GM23338 (cell line): ENCODE measurements around the gene ADGRV1. TPM values are rescaled to one million over a fixed set of nuclear protein-coding genes. Genes with fewer than 3 reads are reported as not detected.

Experiments
- ATAC-seq: fragments of 200-7000 bp; cut with Tn5 transposase; 3 replicates; pipeline ENCODE4 v1.9.1; 2020
- DNase-seq: peaks from one replicate; pipeline ENCODE4 v3.0.0-alpha.2; 2015; ENCODE audit warnings: low spot score
- H2AFZ ChIP-seq: fragments of 200-600 bp; sonication (generic); 2 replicates; pipeline ENCODE4 v1.8.0; 2016; ENCODE audit warnings: antibody characterized with exemption, mild to moderate bottlenecking, moderate library complexity
- H3F3A ChIP-seq: fragments of 200-600 bp; sonication (generic); replicated peaks from 2 replicates; pipeline ENCODE4 v1.8.0; 2017; ENCODE audit warnings: antibody characterized with exemption, mixed run types, low read depth
- H3K27ac ChIP-seq: fragments of 200-600 bp; sonication (generic); 2 replicates; pipeline ENCODE4 v1.6.1; 2016; ENCODE audit warnings: low read depth
- H3K27me3 ChIP-seq: fragments of 200-600 bp; sonication (generic); 2 replicates; pipeline ENCODE4 v1.8.0; 2016; ENCODE audit warnings: mild to moderate bottlenecking, mixed run types, moderate library complexity; ENCODE audit not compliant: insufficient read depth
- H3K36me3 ChIP-seq: fragments of 200-600 bp; sonication (generic); 2 replicates; pipeline ENCODE4 v1.8.0; 2016; ENCODE audit warnings: mild to moderate bottlenecking; ENCODE audit not compliant: insufficient read depth
- H3K4me1 ChIP-seq: fragments of 200-600 bp; sonication (generic); 2 replicates; pipeline ENCODE4 v1.8.0; 2016; ENCODE audit warnings: mild to moderate bottlenecking, moderate library complexity; ENCODE audit not compliant: insufficient read depth
- H3K4me2 ChIP-seq: fragments of 200-600 bp; sonication (generic); 2 replicates; pipeline ENCODE4 v1.7.1; 2017; ENCODE audit warnings: mixed run types
- H3K4me3 ChIP-seq: fragments of 200-600 bp; sonication (generic); 2 replicates; pipeline ENCODE4 v1.6.1; 2016; ENCODE audit warnings: mixed run types
- H3K79me2 ChIP-seq: fragments of 200-600 bp; sonication (generic); replicated peaks from 2 replicates; pipeline ENCODE4 v1.8.0; 2017; ENCODE audit warnings: mild to moderate bottlenecking; ENCODE audit not compliant: insufficient read depth
- H3K9me2 ChIP-seq: fragments of 200-600 bp; sonication (generic); 2 replicates; pipeline ENCODE4 v1.8.0; 2017; ENCODE audit not compliant: insufficient read depth
- H4K20me1 ChIP-seq: fragments of 200-600 bp; sonication (generic); replicated peaks from 2 replicates; pipeline ENCODE4 v1.8.0; 2017; ENCODE audit warnings: mild to moderate bottlenecking; ENCODE audit not compliant: insufficient read depth
- H3K27ac Mint-ChIP-seq: 2 replicates; pipeline ENCODE4 v1.8.0; 2020; ENCODE audit warnings: inconsistent platforms, mild to moderate bottlenecking, moderate library complexity, mixed read lengths
- H3K27me3 Mint-ChIP-seq: 3 replicates; pipeline ENCODE4 v1.8.0; 2022; ENCODE audit warnings: low read depth, mild to moderate bottlenecking, moderate library complexity, mixed read lengths, inconsistent platforms; ENCODE audit not compliant: insufficient read depth, poor library complexity
- H3K36me3 Mint-ChIP-seq: 3 replicates; pipeline ENCODE4 v1.8.0; 2021; ENCODE audit warnings: low read depth, mild to moderate bottlenecking, inconsistent platforms, moderate library complexity, mixed read lengths
- H3K4me1 Mint-ChIP-seq: 3 replicates; pipeline ENCODE4 v1.8.0; 2020; ENCODE audit warnings: mild to moderate bottlenecking, inconsistent platforms, mixed read lengths
- H3K4me3 Mint-ChIP-seq: 3 replicates; pipeline ENCODE4 v1.8.0; 2021; ENCODE audit warnings: moderate library complexity, mild to moderate bottlenecking, inconsistent platforms, mixed read lengths
- H3K9me3 Mint-ChIP-seq: 3 replicates; pipeline ENCODE4 v1.8.0; 2020; ENCODE audit warnings: moderate library complexity, mild to moderate bottlenecking, inconsistent platforms, mixed read lengths
- CREB1 ChIP-seq: fragments of 250-450 bp; sonication (Bioruptor Pico); IDR thresholded peaks from 2 replicates; pipeline ENCODE4 v1.5.0; 2020; ENCODE audit warnings: low read depth, mild to moderate bottlenecking, moderate library complexity
- EZH2 ChIP-seq: fragments of 200-600 bp; sonication (generic); IDR thresholded peaks from one replicate; pipeline ENCODE4 v1.8.0; 2017; ENCODE audit warnings: antibody characterized with exemption, mild to moderate bottlenecking, low read depth; ENCODE audit not compliant: unreplicated experiment
- EZH2phosphoT487 ChIP-seq: fragments of 200-600 bp; sonication (generic); IDR thresholded peaks from one replicate; pipeline ENCODE4 v1.8.1; 2018; ENCODE audit warnings: antibody characterized with exemption; ENCODE audit not compliant: unreplicated experiment
- JUNB ChIP-seq: IDR thresholded peaks from one replicate; pipeline ENCODE4 v1.6.1; 2016; ENCODE audit warnings: antibody characterized with exemption; ENCODE audit not compliant: unreplicated experiment
- NANOG ChIP-seq: IDR thresholded peaks from 2 replicates; pipeline ENCODE4 v1.6.1; 2016; ENCODE audit warnings: antibody characterized with exemption, borderline replicate concordance
- STAT1 ChIP-seq: IDR thresholded peaks from one replicate; pipeline ENCODE4 v1.6.1; 2016; ENCODE audit warnings: antibody characterized with exemption; ENCODE audit not compliant: unreplicated experiment
- ZNF462 ChIP-seq: fragments of 250-450 bp; sonication (Bioruptor Pico); IDR thresholded peaks from 2 replicates; pipeline ENCODE4 v1.5.0; 2020; ENCODE audit warnings: mild to moderate bottlenecking, moderate library complexity
- polyA plus RNA-seq: library from polyadenylated mRNA; unstranded; fragments of >200 nt; fragmentation: Nextera tagmentation; extraction: Ambion mirVana; gene quantifications from 2 replicates; pipeline ENCODE4 v1.2.1, GENCODE V29; 2016
- total RNA-seq: library from RNA; depleted of rRNA; stranded (reverse); fragments of >200 nt; shearing (Covaris generic); gene quantifications from 2 replicates; pipeline ENCODE4 v1.2.3, GENCODE V29; 2014
- TF ChIP-seq, protein P1 (sequence below), 2 experiments: fragments of 200-600 bp in 1 of 2; sonication (generic) in 1 of 2; conservative IDR thresholded peaks; 2 replicates each; pipeline versions ENCODE4 v1.5.1 to v1.6.1; 2016 to 2017; ENCODE audit warnings: antibody characterized with exemption in 2 of 2, low read depth in 2 of 2, mild to moderate bottlenecking in 2 of 2, moderate library complexity in 1 of 2

ADGRV1 gene
- total and polyA plus RNA-seq, 2 experiments from 2014 or later: 46.1 to 149 TPM

DNA sequence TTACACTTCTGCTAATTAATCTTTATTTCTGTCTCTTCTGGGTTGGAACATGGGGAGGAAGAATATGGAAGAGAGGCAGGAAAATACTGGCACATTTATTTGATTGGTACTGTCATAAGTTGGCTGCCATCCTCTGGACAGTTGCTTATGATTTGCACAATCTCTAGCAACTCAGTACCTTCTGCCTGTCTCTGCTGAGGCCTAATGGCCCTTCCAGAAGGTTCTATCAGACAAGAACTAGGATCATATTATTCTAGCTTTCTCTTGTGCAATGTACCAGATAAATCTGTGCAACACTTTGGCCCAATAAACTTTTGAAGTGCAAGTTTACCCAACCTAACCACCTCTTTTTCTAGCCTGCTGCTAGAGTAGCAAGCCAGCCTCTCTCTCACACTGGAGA is 489.5 kb downstream of the ADGRV1 start (continued):
- TF ChIP-seq, protein P1, sequence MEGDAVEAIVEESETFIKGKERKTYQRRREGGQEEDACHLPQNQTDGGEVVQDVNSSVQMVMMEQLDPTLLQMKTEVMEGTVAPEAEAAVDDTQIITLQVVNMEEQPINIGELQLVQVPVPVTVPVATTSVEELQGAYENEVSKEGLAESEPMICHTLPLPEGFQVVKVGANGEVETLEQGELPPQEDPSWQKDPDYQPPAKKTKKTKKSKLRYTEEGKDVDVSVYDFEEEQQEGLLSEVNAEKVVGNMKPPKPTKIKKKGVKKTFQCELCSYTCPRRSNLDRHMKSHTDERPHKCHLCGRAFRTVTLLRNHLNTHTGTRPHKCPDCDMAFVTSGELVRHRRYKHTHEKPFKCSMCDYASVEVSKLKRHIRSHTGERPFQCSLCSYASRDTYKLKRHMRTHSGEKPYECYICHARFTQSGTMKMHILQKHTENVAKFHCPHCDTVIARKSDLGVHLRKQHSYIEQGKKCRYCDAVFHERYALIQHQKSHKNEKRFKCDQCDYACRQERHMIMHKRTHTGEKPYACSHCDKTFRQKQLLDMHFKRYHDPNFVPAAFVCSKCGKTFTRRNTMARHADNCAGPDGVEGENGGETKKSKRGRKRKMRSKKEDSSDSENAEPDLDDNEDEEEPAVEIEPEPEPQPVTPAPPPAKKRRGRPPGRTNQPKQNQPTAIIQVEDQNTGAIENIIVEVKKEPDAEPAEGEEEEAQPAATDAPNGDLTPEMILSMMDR (conservative IDR thresholded peaks at IDR 0.05; ENCODE audit: low read depth in 2 of 2): no peak
- no peak for TF ChIP-seq EZH2
- no peak for TF ChIP-seq ZNF462 (CRISPR knock-in tag)

DNA sequence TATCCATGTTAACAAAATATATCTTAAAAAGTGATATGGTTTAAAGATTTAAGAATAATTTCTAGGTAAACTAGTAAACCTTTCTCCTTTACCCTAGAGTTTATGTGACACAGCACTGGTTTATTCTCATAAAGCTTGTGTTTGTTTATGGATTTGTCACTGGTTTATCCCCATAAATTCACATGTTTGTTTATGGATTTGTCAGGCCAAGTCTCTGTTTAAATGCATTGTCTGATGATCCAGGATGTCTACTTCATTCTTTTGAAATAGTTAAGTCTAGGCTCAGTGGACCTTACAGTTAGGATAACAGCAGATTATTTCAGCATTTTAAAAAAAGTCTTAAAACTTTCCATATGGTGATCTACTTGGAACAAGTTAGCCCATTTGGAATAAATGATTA is 490.5 kb downstream of the ADGRV1 start:
- no peaks in the 10 kb centered on the region for H3K79me2 ChIP-seq
- peaks cover 4% of the 10 kb centered on the region; the same call in 1 of the 3 replicates for H3K9me3 Mint-ChIP-seq
- H3K9me2 ChIP-seq: no peaks in the 10 kb centered on the region
- no peak for ATAC-seq
- H4K20me1 ChIP-seq: no peaks in the 10 kb centered on the region
- no peak overlapping the region for H3K4me2 ChIP-seq
- DNase-seq: no peak
- no peak overlapping the region for H3K4me3 Mint-ChIP-seq
- no peak overlapping the region for H2AFZ ChIP-seq
- H3K36me3 Mint-ChIP-seq: peaks cover 13% of the 10 kb centered on the region
- H3K36me3 ChIP-seq: no peaks in the 10 kb centered on the region
- H3K4me1 Mint-ChIP-seq: peaks cover 7% of the 10 kb centered on the region
- no peaks in the 10 kb centered on the region for H3K27me3 Mint-ChIP-seq
- H3K27me3 ChIP-seq: no peaks in the 10 kb centered on the region
- H3K4me1 ChIP-seq: no peaks in the 10 kb centered on the region
- H3K4me3 ChIP-seq: no peak overlapping the region
- H3K27ac ChIP-seq: no peak overlapping the region
- H3K27ac Mint-ChIP-seq: no peak overlapping the region
- H3F3A ChIP-seq: no peaks in the 10 kb centered on the region
- TF ChIP-seq STAT1: no peak
- no peak for TF ChIP-seq NANOG
- TF ChIP-seq EZH2phosphoT487: no peak
- TF ChIP-seq CREB1 (CRISPR knock-in tag): no peak
- TF ChIP-seq, protein P1 (conservative IDR thresholded peaks at IDR 0.05; ENCODE audit: low read depth in 2 of 2): no peak
- TF ChIP-seq JUNB: no peak
